HepG2 (cell line): Measurements from ENCODE around the gene TSC22D1. TPM values are rescaled to one million over a fixed set of nuclear protein-coding genes. Genes with fewer than 3 reads are reported as not detected.

Experiments used
- ARID4A ChIP-seq: sonication (generic); formaldehyde crosslinking; IDR thresholded peaks from 2 replicates; pipeline ENCODE4 v1.5.0; 2020; ENCODE audit warnings: mild to moderate bottlenecking, missing genetic modification reagents, borderline replicate concordance
- HMG20A ChIP-seq: IDR thresholded peaks from 2 replicates; pipeline ENCODE4 v1.6.1; 2016; ENCODE audit warnings: borderline replicate concordance
- MYNN ChIP-seq: sonication (generic); formaldehyde crosslinking; IDR thresholded peaks from 2 replicates; pipeline ENCODE4 v1.4.0; 2020; ENCODE audit warnings: mild to moderate bottlenecking, low read depth, missing genetic modification reagents
- NFKB2 ChIP-seq: sonication (generic); formaldehyde crosslinking; IDR thresholded peaks from 2 replicates; pipeline ENCODE4 v1.4.0; 2020; ENCODE audit warnings: missing genetic modification reagents, borderline replicate concordance
- NFYC ChIP-seq: IDR thresholded peaks from 2 replicates; pipeline ENCODE4 v1.6.1; 2016; ENCODE audit warnings: missing genetic modification reagents, missing compliant biosample characterization
- NPAS2 ChIP-seq: sonication (generic); formaldehyde crosslinking; IDR thresholded peaks from 2 replicates; pipeline ENCODE4 v1.8.0; 2022; ENCODE audit warnings: mild to moderate bottlenecking, missing genetic modification reagents, borderline replicate concordance
- PRDM10 ChIP-seq: sonication (generic); formaldehyde crosslinking; IDR thresholded peaks from 2 replicates; pipeline ENCODE4 v1.4.0; 2020; ENCODE audit warnings: low read depth, missing genetic modification reagents
- ZBTB20 ChIP-seq: sonication (generic); formaldehyde crosslinking; IDR thresholded peaks from 2 replicates; pipeline ENCODE4 v1.8.1; 2023; ENCODE audit warnings: missing genetic modification reagents, low read depth, mild to moderate bottlenecking, borderline replicate concordance
- ZMYM2 ChIP-seq: sonication (generic); formaldehyde crosslinking; IDR thresholded peaks from 2 replicates; pipeline ENCODE4 v1.8.0; 2022; ENCODE audit warnings: mild to moderate bottlenecking, missing genetic modification reagents
- ZNF274 ChIP-seq: sonication (generic); formaldehyde crosslinking; IDR thresholded peaks from 2 replicates; pipeline ENCODE4 v1.5.1; 2020; ENCODE audit warnings: mild to moderate bottlenecking, missing genetic modification reagents
- ZNF512B ChIP-seq: sonication (generic); formaldehyde crosslinking; IDR thresholded peaks from 2 replicates; pipeline ENCODE4 v1.5.1; 2020; ENCODE audit warnings: missing genetic modification reagents, mild to moderate bottlenecking, borderline replicate concordance
- ZNF572 ChIP-seq: sonication (generic); formaldehyde crosslinking; IDR thresholded peaks from 2 replicates; pipeline ENCODE4 v1.5.1; 2020; ENCODE audit warnings: mild to moderate bottlenecking, missing genetic modification reagents
- ZNF607 ChIP-seq: sonication (generic); formaldehyde crosslinking; IDR thresholded peaks from 2 replicates; pipeline ENCODE4 v1.5.1; 2020; ENCODE audit warnings: missing genetic modification reagents, mild to moderate bottlenecking, borderline replicate concordance
- ZNF83 ChIP-seq: sonication (generic); formaldehyde crosslinking; IDR thresholded peaks from 2 replicates; pipeline ENCODE4 v1.4.0; 2020; ENCODE audit warnings: missing genetic modification reagents, mild to moderate bottlenecking, borderline replicate concordance
- polyA plus RNA-seq, 8 experiments: library from polyadenylated mRNA; depleted of rRNA in 3 of 8; stranded (reverse) in 7 of 8; unstranded in 1 of 8; fragments of >200 nt; fragmentation: Illumina TruSeq in 4 of 8; extraction: Trizol in 4 of 8; gene quantifications; 2 replicates each; pipeline versions ENCODE4 v1.2.1 to v1.2.3, GENCODE V29; 2011 to 2016; ENCODE audit warnings: low read depth in 4 of 8, missing spikeins in 1 of 8, mixed read lengths in 1 of 8; ENCODE audit not compliant: insufficient read depth in 1 of 8
- total RNA-seq, 5 experiments: library from RNA; depleted of rRNA; stranded (reverse); fragments of >200 nt; fragmentation: Illumina TruSeq; extraction: Trizol; gene quantifications; 2 replicates each; pipeline ENCODE4 v1.2.3, GENCODE V29; 2016; ENCODE audit warnings: low read depth in 1 of 5

Gene TSC22D1
- total and polyA plus RNA-seq, 2 of the 13 experiments (the other 11 are each of a cell fraction or from before 2014, with no cell fraction given), result 18.4 to 35.7 TPM

- TF ChIP-seq ZNF83 (no peak), ZMYM2 (no peak), NFYC (no peak), ZNF512B (0 out of 2 replicates have a peak, but pooled peaks have one; percentile 55), ZNF607 (CRISPR knock-in tag) (peak; percentile 65), ZNF572 (CRISPR knock-in tag) (no peak), HMG20A (CRISPR knock-in tag) (no peak), PRDM10 (CRISPR knock-in tag) (no peak), NPAS2 (CRISPR knock-in tag) (no peak), ZBTB20 (CRISPR knock-in tag) (no peak), ARID4A (CRISPR knock-in tag) (peak; percentile 41; the same call in 1 of the 2 replicates), NFKB2 (CRISPR knock-in tag) (no peak; the same call in 1 of the 2 replicates), MYNN (no peak), ZNF274 (0 out of 2 replicates have a peak, but pooled peaks have one; percentile 37)
Observed at GRCh38 chr13:44577236-44578066, 1.3 kb upstream of the TSC22D1 start (continued).
